8988T (cell line): ENCODE data around the gene YRDC.
A peak's percentile ranks its signal among the peaks of the same experiment; 100 is the strongest.
"Not testable (repeated sequence)": the region's sequence is repeated elsewhere in the genome, so short reads cannot be mapped to it uniquely, and the experiment has no call there.

Experiments
- DNase-seq: peaks from one replicate; pipeline ENCODE4 v3.0.0; 2011

Gene YRDC

DNA sequence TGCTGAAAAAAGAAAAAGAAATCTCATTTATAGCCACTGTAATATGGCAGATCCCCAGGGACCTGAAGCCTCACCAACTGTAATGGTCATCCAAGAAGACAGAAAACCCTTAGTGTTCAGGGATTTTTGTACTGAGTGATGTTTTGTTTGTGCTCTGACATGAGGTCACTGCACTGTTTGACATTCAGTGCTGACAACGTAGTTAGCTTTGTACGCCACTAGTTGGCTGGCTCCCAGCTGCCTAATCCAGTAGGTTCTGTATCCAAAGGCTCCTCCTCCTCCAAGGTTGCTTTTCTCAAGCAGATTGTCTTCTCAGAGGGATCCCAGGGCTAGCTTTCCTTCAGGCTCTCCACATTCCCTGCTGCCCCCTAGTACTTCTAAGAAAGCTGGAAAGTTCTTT lies 9.5 kb upstream of the YRDC start:
- DNase-seq: no peak

GRCh38 chr1:37814252-37814651 lies 6.2 kb upstream of the YRDC start:
- no peak for DNase-seq

- DNase-seq: no peak
These were observed 5.6 kb upstream of the YRDC start for GRCh38 chr1:37813529-37814145.

DNA sequence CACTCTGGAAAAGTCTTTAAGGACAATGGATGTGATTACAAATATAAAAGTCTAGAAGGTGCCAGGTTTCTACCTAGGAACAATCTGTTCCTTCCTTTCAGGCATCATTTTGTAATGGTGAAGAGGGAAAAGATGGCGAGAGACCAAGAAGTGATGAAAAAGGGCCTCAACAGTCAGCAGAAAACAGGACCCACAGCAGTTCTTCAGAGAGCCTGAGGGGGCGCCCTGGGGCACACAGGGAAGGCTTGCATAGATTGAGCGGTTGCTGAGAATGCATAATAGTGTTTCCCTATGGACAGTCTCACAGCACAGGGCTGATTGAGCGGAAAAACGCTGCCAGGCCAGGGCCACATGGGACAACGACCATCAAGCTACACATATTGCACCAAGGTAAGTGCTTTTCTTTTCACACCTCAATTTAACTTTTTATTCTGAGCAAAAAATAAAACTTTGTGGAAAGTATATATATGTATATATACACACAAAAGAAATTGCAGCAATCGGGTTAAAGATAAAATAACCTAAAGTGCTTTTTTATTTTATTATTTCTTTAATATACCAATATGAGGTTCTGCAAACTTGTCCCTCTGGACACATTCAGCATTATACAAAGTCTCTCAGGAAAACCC lies 3.1 kb upstream of the YRDC start:
- no peak for DNase-seq

GRCh38 chr1:37809942-37810341 lies 1.9 kb upstream of the YRDC start:
- DNase-seq: no peak

DNA sequence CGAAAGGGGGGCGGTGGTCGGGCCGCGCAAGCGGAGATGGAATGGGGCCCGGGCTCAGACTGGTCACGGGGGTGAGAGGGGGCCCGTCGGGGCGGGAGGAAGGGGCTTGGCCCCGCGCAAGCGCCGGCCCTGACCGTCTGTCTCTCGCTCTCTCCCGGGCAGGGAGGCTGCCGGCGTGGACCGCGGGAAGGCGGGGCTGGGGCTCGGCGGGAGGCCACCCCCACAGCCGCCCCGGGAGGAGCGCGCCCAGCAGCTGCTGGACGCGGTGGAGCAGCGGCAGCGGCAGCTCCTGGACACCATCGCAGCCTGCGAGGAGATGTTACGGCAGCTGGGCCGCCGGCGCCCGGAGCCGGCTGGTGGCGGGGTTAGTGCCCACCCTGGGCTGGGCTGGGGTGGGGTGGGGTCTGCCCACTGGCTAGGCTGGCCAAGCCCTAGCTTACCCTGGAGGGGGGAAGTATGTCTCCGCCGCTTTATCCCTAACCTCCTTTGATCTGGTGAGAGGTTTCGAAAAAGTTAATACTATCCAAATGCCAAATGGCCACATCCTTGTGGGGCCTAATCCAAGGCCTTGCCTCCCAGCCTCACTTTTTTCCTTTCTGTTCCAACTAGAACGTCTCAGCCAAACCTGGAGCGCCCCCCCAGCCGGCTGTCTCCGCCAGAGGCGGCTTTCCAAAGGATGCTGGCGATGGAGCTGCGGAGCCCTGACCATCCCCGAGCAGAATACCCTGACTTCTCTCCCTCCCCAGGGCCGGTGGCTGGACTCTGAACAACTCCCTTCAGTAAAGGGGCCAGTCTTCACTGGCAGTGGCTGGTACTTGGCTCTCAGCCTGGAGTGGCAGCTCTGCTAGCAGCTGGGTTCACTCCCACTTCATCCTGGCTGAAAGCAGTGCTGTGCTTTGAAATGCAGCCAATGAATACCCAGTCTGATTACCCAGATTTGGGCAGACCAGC lies 636 bp upstream of the YRDC start:
- DNase-seq: peak; percentile 84

- DNase-seq: no peak
These were observed 821 bp downstream of the YRDC start for GRCh38 chr1:37807220-37807554.

- no peak for DNase-seq
These were observed 5.6 kb downstream of the YRDC start for GRCh38 chr1:37802439-37802838.

DNA sequence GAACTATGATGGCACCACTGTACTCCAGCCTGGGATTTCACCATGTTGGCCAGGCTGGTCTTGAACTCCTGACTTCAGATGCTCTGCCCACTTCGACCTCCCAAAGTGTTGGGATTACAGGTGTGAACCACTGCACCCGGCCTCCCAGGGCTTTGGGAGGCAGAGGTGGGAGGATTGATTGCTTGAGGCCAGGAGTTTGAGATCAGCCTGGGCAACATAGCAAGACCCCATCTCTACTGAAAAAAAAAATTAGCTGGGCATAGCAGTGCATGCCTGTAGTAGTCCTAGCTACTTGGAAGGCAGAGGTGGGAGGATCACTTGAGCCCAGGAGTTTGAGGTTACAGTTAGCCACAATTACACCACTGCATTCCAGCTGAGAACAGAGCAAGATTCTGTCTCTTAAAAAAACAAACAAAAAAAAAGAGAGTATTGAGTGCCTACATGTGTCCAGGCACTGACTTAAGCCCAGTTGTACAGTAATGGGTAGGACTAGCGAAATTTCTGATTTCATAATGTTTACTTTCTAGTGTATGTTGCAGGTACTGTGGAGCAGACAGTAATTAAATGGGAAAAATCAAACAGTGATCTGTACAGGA lies 10.2 kb downstream of the YRDC start:
- DNase-seq: no peak

- no peak for DNase-seq
These were observed 12.5 kb downstream of the YRDC start for GRCh38 chr1:37795340-37796125.

DNA sequence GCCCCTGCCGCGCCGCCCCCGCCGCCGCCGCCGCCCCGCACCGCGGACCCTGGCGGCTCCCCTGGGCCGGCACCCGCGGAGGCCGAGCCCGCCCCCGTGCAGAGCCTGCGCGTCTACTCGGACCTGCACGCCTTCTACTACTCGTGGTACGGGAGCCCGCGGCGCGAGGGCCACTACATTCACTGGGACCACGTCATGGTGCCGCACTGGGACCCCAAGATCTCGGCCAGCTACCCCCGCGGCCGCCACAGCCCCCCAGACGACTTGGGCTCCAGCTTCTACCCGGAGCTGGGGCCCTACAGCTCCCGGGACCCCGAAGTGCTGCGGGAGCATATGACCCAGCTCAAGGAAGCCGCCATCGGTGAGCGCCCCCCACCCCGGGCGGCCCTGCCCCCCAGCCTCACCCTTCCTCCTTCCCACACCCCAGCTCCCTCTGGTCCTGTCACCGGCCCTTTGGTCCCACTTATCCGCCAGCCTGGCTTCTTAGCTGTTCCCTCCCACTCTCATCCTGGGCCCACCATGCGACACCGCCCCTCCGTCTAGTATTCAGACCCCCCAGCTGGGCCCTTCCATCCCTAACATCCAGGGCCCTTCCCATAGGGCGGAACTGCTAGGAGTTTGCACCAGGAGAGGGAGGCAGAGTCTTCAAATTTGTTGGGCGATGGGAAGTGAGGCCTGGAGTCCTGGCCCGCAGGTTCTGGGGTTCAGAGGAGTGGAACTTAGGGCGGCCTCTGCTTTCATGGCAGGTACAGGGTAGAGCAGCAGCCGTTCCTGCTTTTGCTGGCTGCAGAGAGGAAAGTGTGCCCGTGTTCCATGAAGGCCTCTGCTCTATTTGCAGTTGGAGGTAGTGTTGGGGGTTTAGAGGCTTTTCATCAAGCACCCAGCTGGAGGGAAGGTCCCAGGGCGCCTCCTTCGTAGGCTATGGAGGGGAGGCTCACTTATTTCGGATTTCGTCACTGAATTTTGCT lies 13.4 kb downstream of the YRDC start:
- no peak for DNase-seq

DNA sequence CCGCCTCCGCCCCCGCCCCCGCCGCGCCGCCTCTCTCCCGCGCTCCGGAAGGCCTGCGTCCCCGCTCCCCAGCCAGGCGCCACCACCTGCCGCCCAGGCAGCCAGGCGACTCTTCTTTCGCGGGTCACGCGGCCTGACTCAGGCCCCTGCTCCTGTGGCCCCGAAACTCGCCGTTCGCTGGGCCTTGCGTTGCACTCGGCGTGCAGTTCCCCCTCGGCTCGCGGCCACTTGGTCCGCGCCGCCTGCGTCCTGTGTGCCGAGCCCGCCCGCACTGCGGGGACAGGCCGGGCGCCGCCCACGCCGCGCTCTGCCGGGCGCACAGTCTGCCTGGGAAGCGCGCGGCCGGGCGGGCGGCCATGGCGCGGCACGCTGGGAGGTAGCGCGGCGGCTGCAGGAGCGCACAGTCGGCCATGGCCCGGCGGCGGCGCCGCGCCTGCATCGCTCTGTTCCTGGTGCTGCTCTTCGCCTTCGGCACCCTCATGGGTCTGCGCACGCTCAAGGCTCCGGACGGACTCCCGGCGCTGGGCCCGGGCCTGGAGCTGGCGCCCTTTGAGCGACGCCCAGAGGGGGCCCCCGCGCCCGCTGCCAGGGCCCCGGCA lies 14.1 kb downstream of the YRDC start, which contains the start of gene MANEAL:
Gene MANEAL (plus strand): TSS at position 75 of the 599 bp plus-strand sequence. CDS start 336 bp downstream, at position 411.
- DNase-seq: peak; percentile 70

DNA sequence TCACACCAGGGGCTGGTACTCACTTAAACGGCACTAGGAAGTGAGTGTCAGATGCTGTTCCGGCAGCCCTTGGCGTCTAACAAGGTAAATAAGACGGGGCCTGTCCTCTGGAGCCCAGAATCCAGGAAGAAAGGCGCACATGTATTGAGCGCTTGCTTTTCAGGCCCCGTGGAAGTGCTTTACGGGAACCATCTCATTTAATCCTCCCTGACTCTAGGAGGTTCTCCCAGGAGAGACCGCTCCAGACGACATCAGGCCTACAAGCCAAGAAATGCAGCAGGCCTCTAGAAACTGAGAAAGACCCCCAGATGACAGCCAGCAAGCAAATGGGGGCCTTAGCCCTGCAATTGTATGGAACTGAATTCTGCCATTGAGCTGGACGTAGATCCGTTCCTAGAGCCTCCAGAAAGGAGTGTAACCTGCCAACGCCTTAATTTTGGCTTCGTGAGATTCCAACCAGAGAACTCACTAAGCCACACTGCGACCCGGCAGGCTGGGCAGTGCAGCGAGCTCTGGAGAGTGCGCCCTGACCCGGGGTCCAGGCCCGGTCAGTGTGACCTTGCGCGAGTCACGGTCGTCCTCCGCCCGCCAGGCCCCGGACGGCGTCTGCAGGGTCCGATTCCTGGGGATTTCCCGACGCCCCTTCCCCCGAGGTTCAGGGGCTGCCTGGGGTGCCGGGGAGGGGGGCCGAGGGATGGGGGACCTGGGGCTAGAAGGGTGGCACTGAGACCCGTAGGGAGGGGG lies 14.9 kb downstream of the YRDC start:
- DNase-seq: no peak

DNA sequence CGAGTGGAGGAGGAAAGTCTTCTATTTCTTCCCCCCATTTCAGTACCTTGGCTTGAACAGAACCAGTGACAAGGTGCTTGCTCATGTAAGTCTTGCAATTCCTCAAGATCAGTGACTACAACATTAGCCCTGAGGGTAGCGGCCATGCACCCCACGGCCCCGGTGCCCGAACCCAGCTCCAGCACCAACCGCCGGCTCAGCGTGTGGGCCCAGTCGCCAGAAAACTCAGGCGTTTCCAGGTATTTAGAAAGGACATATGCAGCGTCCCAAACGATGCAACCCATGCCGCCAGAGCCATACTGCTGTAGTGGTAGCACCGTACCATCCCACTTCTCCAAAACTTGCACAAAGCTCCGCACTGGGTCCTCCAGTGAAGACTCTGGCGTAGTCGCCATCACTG lies 25.5 kb downstream of the YRDC start:
- no peak for DNase-seq

- no peak for DNase-seq
These were observed 29.4 kb downstream of the YRDC start for GRCh38 chr1:37778654-37779053.

- DNase-seq: no peak
These were observed 31.0 kb downstream of the YRDC start for GRCh38 chr1:37776946-37777516.

- not testable (repeated sequence) for DNase-seq
These were observed 36.6 kb downstream of the YRDC start for GRCh38 chr1:37771440-37771839.

- DNase-seq: no peak
These were observed 40.5 kb downstream of the YRDC start for GRCh38 chr1:37767488-37767887.

DNA sequence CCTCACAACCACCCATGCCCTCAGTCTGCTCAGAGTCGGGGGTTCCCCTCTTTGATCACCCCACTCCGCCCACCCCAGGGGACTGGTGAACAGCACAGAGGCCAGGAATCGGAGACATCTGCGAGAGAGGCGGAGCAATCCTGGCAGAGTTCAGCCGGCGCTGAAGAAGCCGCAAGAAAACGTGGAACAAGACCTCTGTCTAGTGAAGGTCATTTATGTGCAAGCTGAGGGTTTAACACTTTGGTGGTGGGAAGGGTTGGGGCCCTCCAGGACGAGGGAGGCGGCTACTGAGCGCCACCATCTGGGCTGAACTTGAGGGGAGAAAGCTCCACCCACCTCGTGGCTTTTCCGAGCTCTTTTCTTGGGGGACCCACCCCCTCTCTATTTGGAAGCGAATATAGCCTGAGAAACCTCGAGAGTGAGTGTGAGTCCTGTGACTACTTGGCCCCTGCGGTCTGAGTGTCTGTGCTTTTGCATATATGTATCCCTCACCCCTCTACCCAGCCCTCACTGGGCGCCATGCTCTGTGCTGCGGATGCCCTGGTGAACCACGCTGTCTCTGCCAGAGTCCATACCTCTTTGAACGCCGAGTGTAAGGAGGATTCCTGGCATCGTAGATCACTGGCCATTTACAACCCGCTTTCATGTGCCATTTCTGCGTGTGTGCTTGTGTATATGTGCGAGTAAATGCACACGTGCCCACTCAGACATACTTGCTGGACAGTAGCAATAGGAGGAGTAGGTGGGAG lies 41.9 kb downstream of the YRDC start:
- no peak for DNase-seq
